Mesenchymal stem cell (in vitro differentiated cells and primary cell): ENCODE results near the gene ACP7.

Experiments
- DNase-seq: peaks from one replicate; pipeline ENCODE4 v3.0.0-alpha.2; 2013
- H2AFZ ChIP-seq: one replicate; pipeline ENCODE4 v1.6.1; 2013; ENCODE audit warnings: low read depth, mild to moderate bottlenecking, control low read depth, inconsistent platforms, low read length, moderate library complexity
- H2AK5ac ChIP-seq: 2 replicates; pipeline ENCODE4 v1.6.1; 2013; ENCODE audit warnings: low read length, moderate library complexity, mild to moderate bottlenecking, inconsistent platforms; ENCODE audit not compliant: severe bottlenecking
- H2BK120ac ChIP-seq: one replicate; pipeline ENCODE4 v1.6.1; 2013; ENCODE audit warnings: low read depth, mild to moderate bottlenecking, inconsistent platforms, low read length, moderate library complexity
- H2BK12ac ChIP-seq, 2 experiments: one replicate each; pipeline ENCODE4 v1.6.1; 2013; ENCODE audit warnings: inconsistent platforms in 2 of 2, low read length in 2 of 2, mild to moderate bottlenecking in 2 of 2, moderate library complexity in 2 of 2, control low read depth in 1 of 2
- H2BK15ac ChIP-seq: one replicate; pipeline ENCODE4 v1.6.1; 2013; ENCODE audit warnings: mild to moderate bottlenecking, low read depth, inconsistent platforms; ENCODE audit not compliant: poor library complexity, severe bottlenecking
- H2BK5ac ChIP-seq: 2 replicates; pipeline ENCODE4 v1.6.1; 2013; ENCODE audit warnings: low read depth, mild to moderate bottlenecking, low read length, control low read depth, inconsistent platforms; ENCODE audit not compliant: poor library complexity, severe bottlenecking
- H3K14ac ChIP-seq, 2 experiments: one replicate each; pipeline ENCODE4 v1.6.1; 2013; ENCODE audit warnings: inconsistent platforms in 2 of 2, low read length in 2 of 2, control low read depth in 1 of 2, mild to moderate bottlenecking in 1 of 2, moderate library complexity in 1 of 2
- H3K18ac ChIP-seq, 2 experiments: one replicate each; pipeline ENCODE4 v1.6.1; 2013; ENCODE audit warnings: inconsistent platforms in 2 of 2, low read length in 2 of 2, control low read depth in 1 of 2, low read depth in 1 of 2, mild to moderate bottlenecking in 1 of 2
- H3K23ac ChIP-seq, 2 experiments: one replicate each; pipeline ENCODE4 v1.6.1; 2013; ENCODE audit warnings: inconsistent platforms in 2 of 2, low read length in 2 of 2, mild to moderate bottlenecking in 2 of 2, moderate library complexity in 2 of 2, control low read depth in 1 of 2
- H3K27ac ChIP-seq: 2 replicates; pipeline ENCODE4 v1.5.1; 2013; ENCODE audit warnings: mild to moderate bottlenecking, moderate library complexity, low read length, control low read depth, inconsistent platforms; ENCODE audit not compliant: poor library complexity, severe bottlenecking
- H3K27me3 ChIP-seq, 2 experiments: 2 replicates each; pipeline versions ENCODE4 v1.6.1 to v1.7.0; 2013; ENCODE audit warnings: low read length in 2 of 2, mild to moderate bottlenecking in 2 of 2, moderate library complexity in 2 of 2, control low read depth in 1 of 2, inconsistent platforms in 1 of 2; ENCODE audit not compliant: control insufficient read depth in 1 of 2, insufficient read depth in 1 of 2
- H3K36me3 ChIP-seq, 2 experiments: 2 replicates each; pipeline versions ENCODE4 v1.6.1 to v1.7.0; 2013; ENCODE audit warnings: low read length in 2 of 2, control low read depth in 1 of 2, inconsistent platforms in 1 of 2, low read depth in 1 of 2, mild to moderate bottlenecking in 1 of 2; ENCODE audit not compliant: insufficient read depth in 2 of 2, control insufficient read depth in 1 of 2
- H3K4ac ChIP-seq, 2 experiments: one replicate each; pipeline ENCODE4 v1.6.1; 2013; ENCODE audit warnings: inconsistent platforms in 2 of 2, low read length in 2 of 2, mild to moderate bottlenecking in 2 of 2, moderate library complexity in 2 of 2, control low read depth in 1 of 2, low read depth in 1 of 2
- H3K4me1 ChIP-seq: 2 replicates; pipeline ENCODE4 v1.6.1; 2013; ENCODE audit warnings: low read depth, low read length, control low read depth; ENCODE audit not compliant: control insufficient read depth, insufficient read depth
- H3K4me2 ChIP-seq: 2 replicates; pipeline ENCODE4 v1.6.1; 2013; ENCODE audit warnings: low read length, mild to moderate bottlenecking, inconsistent platforms; ENCODE audit not compliant: poor library complexity, severe bottlenecking
- H3K4me3 ChIP-seq, 2 experiments: 2 replicates each; pipeline versions ENCODE4 v1.5.1 to v1.7.0; 2013; ENCODE audit warnings: low read length in 2 of 2, mild to moderate bottlenecking in 2 of 2, control low read depth in 1 of 2, low read depth in 1 of 2; ENCODE audit not compliant: insufficient read depth in 1 of 2
- H3K79me1 ChIP-seq: replicated peaks from 2 replicates; pipeline ENCODE4 v1.6.1; 2013; ENCODE audit warnings: mild to moderate bottlenecking, control low read depth, low read length, inconsistent platforms; ENCODE audit not compliant: poor library complexity, severe bottlenecking
- H3K9ac ChIP-seq: 2 replicates; pipeline ENCODE4 v1.7.0; 2013; ENCODE audit warnings: mild to moderate bottlenecking, low read length, moderate library complexity
- H3K9me3 ChIP-seq: 2 replicates; pipeline ENCODE4 v1.7.0; 2013; ENCODE audit warnings: mild to moderate bottlenecking, low read length; ENCODE audit not compliant: control insufficient read depth
- H4K8ac ChIP-seq: one replicate; pipeline ENCODE4 v1.6.1; 2013; ENCODE audit warnings: inconsistent platforms, mild to moderate bottlenecking, low read length, moderate library complexity
- H4K91ac ChIP-seq: one replicate; pipeline ENCODE4 v1.6.1; 2013; ENCODE audit warnings: mild to moderate bottlenecking, low read length, inconsistent platforms
- WGBS: methylation state at CpG from one replicate; pipeline ENCODE4 v1.1.7; 2013; ENCODE audit warnings: mixed read lengths; 5-methylcytosine and 5-hydroxymethylcytosine counted together

ACP7 gene

DNA sequence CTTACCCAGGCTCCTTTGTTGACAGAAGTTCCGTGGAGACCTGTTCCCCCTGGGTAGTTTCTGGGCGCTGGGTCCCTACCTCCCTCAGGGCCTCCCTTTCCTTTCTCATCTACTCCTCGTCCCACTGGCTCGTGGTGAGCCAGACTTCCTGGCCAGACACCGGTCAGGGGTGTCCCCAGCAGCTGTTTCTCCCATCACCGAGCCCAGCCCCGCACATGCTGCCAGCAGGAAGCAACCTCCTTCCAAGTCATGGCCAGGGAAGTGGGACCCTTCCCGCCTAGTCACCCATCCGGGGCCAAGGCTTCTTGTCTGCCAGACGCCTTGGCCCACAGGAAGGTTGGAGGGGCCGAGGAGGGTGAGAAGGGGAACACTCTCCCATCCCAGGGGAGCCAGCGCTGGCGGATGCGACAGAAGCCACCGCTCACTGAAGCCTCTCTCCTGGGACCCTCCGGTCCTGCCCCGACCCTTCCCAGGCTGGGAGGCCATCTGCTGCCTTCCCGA, 47.1 kb downstream of the ACP7 start:
- Histone ChIP-seq H3K4me2 (no peak overlapping the region), H2BK120ac (no peak overlapping the region), H3K9me3 (no peaks in the 10 kb centered on the region), H4K91ac (no peak overlapping the region), H2BK15ac (no peak overlapping the region), H3K27ac (no peak overlapping the region), H2AK5ac (peak overlapping the region; percentile 55), H3K23ac (no peak overlapping the region), H3K18ac (no peak overlapping the region), H2BK5ac (no peak overlapping the region), H3K14ac (no peak overlapping the region), H3K9ac (peak overlapping the region; percentile 20), H2AFZ (no peak overlapping the region), H3K79me1 (peaks cover 26% of the 10 kb centered on the region), H4K8ac (no peak overlapping the region), H3K4me1 (peaks cover 59% of the 10 kb centered on the region), H3K27me3 (no peaks in the 10 kb centered on the region), H3K36me3 (peaks cover 0 to 16% of the 10 kb centered on the region in 2 experiments), H3K4ac (no peak overlapping the region), H3K4me3 (no peak overlapping the region), H2BK12ac (no peak overlapping the region)
- 79% methylated on average over 16 of the region's 18 CpGs for WGBS
- DNase-seq, result no peak

DNA sequence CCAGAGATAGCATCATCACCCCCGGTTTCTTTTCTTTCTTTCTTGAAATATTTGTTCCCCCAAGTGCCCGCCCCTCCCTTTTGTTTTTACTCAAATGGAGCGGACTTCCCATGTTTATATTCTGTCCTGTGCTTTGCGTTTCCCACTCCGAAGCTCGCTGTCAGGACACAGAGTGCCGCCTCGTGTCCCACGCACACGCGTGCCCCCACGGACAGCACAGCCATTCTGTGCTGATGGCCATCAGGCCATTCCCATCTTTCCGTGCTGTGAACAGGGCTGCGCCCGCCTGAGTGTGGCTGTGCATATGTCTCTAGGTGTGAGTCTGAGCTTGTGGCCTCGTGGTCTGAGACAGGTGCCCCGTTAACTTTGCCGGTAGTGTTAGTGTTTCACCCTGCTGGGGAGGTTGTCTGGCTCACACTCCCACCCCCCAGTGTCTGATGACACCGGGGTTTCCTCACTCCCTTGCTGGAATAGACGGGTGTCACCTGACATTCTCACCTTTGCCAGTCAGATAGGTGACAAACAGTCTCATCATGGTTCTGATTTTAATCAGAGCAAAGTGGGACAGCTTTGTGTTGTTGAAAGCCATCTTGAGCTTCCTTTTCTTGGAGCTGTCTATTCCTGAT, 48.3 kb downstream of the ACP7 start:
- peaks cover 56% of the 10 kb centered on the region for H3K4me1 ChIP-seq
- H2BK12ac ChIP-seq, result no peak overlapping the region
- DNase-seq, result no peak
- no peak overlapping the region for H3K4me2 ChIP-seq
- no peak overlapping the region for H2AFZ ChIP-seq
- H4K91ac ChIP-seq, result peak overlapping the region; percentile 59
- no peak overlapping the region for H4K8ac ChIP-seq
- H2AK5ac ChIP-seq, result no peak overlapping the region
- H3K36me3 ChIP-seq, result peaks cover 0 to 16% of the 10 kb centered on the region in 2 experiments
- peak overlapping the region in 1 of 2 experiments; percentile 31 for H3K4me3 ChIP-seq
- no peak overlapping the region for H2BK15ac ChIP-seq
- H2BK5ac ChIP-seq, result no peak overlapping the region
- no peak overlapping the region for H3K27ac ChIP-seq
- no peaks in the 10 kb centered on the region for H3K27me3 ChIP-seq
- H3K9ac ChIP-seq, result no peak overlapping the region
- 89% methylated on average over 20 of the region's 20 CpGs for WGBS
- no peaks in the 10 kb centered on the region for H3K9me3 ChIP-seq
- H3K79me1 ChIP-seq, result peaks cover 28% of the 10 kb centered on the region
- H2BK120ac ChIP-seq, result no peak overlapping the region
- no peak overlapping the region for H3K23ac ChIP-seq
- peak overlapping the region in 1 of 2 experiments; percentile 41 for H3K18ac ChIP-seq
- no peak overlapping the region for H3K14ac ChIP-seq
- no peak overlapping the region for H3K4ac ChIP-seq

DNA sequence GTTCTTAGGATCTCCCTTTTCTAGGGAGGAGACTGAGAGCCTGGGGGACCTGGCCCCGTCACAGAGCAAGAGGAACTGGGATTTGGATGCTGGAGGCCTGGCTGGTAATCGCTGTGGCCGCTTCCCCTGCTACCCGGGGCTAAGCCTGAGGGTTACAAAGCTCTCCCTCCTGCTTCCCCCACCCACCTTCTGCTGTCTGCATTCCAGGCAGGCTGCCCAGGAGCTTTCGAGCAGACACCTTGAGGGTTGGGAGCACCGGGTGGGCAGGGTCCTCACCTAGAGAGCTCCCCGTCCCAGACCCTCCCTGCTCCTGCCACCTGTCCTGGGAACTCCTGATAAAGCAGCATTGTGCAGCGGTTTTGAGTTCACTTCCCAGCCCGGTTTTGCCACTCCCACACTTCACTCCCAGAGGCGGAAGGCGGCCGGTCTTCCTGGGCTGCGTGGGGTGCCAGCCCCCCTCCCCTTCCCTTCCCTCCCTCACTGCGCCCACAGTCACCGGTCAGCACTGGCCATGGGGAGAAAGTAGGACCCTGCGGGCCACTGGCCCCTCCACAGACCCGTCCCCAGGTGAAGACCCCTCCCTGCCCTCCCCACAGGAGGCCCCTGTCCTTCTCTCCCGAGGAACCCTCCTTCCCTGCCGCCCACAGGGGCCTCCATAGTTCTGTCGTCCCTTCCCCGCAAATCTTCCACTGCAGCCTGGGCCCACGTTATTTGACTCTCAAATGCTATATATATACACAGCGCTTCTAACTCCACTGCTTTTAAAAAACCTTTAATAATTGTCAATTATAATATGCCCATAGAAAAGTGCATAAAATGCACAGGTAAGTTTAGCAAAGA, 49.5 kb downstream of the ACP7 start:
- Histone ChIP-seq H3K4me1 (peaks cover 51% of the 10 kb centered on the region), H3K36me3 (peaks cover 0 to 16% of the 10 kb centered on the region in 2 experiments), H3K4me2 (no peak overlapping the region), H3K18ac (no peak overlapping the region), H3K79me1 (peaks cover 28% of the 10 kb centered on the region), H3K23ac (no peak overlapping the region), H3K9ac (no peak overlapping the region), H2BK15ac (peak overlapping the region; percentile 54), H2AK5ac (no peak overlapping the region), H4K8ac (no peak overlapping the region), H3K4ac (no peak overlapping the region), H2BK5ac (no peak overlapping the region), H3K14ac (no peak overlapping the region), H2BK120ac (no peak overlapping the region), H4K91ac (no peak overlapping the region), H3K27ac (no peak overlapping the region), H3K4me3 (no peak overlapping the region), H3K9me3 (no peaks in the 10 kb centered on the region), H2BK12ac (no peak overlapping the region), H2AFZ (no peak overlapping the region), H3K27me3 (no peaks in the 10 kb centered on the region)
- 68% methylated on average over 22 of the region's 23 CpGs for WGBS
- DNase-seq, result no peak

DNA sequence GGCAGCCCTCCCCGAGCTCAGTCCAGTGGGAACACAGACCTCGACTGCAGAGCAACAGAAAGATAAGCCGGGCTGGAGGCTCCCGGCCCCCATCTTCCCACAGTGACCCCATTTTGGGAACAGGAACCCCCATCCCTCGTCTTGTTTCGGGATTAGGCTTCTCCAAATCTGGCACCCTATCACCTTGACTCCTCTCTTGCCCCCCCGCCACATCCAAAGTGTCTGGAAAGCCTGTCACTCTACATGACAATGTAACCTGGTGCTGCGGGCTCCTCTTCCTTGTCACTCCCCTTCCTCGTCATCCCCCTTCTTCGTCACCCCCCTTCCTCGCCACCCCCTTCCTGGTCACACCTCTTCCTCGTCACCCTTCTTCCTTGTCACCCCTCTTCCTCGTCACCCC, 51.5 kb downstream of the ACP7 start:
- Histone ChIP-seq H3K9me3 (no peaks in the 10 kb centered on the region), H3K4ac (no peak overlapping the region)

More for the DNA sequence above, 51.5 kb downstream of the ACP7 start:
- WGBS, result 92% methylated on average over 13 of the region's 13 CpGs
- Histone ChIP-seq H2BK120ac (no peak overlapping the region), H3K14ac (no peak overlapping the region), H3K4me1 (peaks cover 57% of the 10 kb centered on the region), H3K36me3 (peaks cover 0 to 9% of the 10 kb centered on the region in 2 experiments), H2BK15ac (no peak overlapping the region), H2BK12ac (no peak overlapping the region), H4K91ac (no peak overlapping the region), H3K27ac (no peak overlapping the region), H3K4me2 (no peak overlapping the region), H3K9ac (no peak overlapping the region), H2BK5ac (no peak overlapping the region), H3K27me3 (no peaks in the 10 kb centered on the region), H3K18ac (no peak overlapping the region), H4K8ac (no peak overlapping the region), H2AK5ac (no peak overlapping the region), H3K79me1 (peaks cover 38% of the 10 kb centered on the region), H3K4me3 (no peak overlapping the region), H3K23ac (no peak overlapping the region), H2AFZ (no peak overlapping the region)
- no peak for DNase-seq
